HPDE6-E6E7 (cell line): ENCODE measurements around the gene COL27A1.
"Not testable (repeated sequence)": the region's sequence is repeated elsewhere in the genome, so short reads cannot be mapped to it uniquely, and the experiment has no call there.

ENCODE experiments used
- DNase-seq: peaks from one replicate; pipeline ENCODE4 v3.0.0; 2011; ENCODE audit warnings: missing footprints; ENCODE audit errors: extremely low spot score

COL27A1 gene

DNA sequence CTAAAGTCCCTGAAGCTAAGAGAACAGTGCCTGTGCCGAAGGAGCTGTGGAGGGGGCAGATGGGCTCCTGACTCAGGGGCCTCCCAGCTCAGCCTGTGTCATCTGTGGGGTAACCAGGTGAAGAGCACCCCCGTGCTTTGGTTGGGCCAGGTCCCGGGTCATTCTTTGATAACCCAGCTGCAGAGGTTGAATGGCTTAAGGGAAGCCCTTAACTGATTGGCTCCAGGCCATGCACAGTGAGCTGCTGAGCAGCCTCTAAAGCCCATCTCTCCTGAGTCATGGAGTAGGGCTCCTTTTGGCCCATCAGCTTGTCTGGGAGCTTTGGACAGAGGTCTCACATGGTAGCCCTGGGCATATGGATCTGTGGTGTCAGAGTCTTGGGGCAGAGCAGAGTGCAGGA lies 28.7 kb downstream of the COL27A1 start:
- DNase-seq: no peak

DNA sequence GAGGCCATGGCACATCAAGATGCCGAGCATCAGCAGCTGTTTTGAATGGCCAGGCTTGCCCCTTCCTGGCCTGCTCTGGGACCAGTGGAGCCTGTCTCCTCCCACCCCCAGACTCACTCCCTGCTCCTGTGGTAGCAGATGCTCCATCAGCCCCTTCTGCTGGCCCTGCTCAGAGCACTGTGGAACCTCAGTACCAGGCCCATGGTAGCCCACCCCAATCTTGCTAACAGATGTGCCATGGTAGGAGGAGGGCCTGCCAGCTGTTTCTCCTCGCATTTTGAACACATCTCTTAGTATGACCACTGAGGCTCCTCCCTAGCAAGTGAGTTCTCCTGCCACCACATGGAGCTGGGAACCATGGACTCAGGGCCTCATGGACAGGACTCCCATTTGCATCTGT lies 29.5 kb downstream of the COL27A1 start:
- no peak for DNase-seq

DNA sequence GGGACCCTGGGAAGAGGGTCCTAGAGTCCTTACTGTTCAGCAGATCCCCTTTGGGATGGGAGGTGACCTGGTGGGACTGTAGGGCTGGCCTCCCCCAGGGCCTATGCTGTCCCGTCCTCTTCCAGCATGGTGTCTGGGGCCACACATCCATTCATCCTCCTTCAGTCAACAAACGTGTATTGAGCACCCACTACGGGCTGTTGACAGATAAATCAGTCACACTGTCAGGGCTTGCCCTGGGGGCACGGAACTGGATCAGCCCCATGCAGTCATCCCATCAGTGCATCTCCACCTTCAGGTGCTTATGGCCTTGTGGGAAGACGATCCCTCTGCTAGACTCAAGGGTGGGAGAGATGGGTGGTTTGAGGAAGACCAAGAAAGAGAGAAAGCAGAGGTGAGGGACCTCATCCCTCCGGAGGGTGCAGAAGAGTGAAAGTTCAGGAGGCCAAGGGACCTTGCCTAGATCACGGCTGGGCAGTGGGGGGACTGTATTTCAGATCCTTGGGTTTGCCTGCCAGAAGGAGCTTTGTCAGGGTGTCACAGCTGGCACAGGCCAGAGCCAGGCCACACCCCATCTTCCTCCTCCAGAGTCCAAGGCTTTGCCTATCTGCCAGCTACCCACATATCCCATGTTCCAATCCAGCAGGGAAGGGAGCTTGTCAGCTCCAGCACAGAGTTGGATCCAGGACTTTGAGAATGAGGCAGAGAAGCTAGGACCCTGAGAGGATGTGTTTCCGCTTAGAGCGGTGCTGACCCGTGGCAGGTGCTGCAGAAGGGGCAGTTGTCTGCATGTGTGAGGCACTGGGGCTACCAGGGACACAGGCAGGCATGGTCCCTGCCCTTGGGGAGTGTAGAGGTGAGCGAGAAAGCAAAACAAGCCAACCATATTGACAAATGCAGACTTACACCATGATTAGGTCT lies 30.5 kb downstream of the COL27A1 start:
- DNase-seq: no peak

DNA sequence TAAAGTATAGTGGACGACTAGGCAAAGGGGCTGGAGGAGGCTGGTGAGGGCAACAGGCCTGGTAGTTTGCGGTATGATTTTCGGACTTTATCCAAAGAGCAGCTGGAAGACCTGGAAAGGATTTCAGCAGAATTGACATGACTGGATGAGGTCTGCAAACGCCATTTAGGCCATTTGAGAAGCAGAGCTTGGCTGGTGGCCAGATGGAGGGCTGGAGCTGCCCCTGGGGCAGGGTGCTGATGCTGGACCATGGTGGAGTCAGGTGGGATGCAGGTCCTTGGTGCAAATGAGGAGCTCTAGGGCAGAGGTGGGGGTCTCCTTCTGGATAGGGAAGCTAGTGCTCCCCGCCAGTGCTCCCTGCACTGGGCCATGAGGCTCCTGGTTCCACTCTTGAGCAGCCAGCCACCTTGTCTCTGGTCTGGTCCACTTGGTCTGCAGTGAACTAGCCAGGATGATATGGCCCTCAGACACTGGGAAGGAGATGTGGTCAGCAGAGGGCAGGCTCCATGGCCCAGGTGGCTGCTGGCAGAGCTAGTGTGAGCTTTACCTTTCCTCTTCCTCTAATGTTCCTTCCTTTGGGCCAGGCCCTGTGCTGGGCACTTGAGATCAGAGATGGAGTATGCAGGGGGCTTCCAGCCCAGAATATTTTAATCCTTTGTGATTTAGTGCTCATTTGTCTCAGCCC lies 31.4 kb downstream of the COL27A1 start:
- DNase-seq: no peak

DNA sequence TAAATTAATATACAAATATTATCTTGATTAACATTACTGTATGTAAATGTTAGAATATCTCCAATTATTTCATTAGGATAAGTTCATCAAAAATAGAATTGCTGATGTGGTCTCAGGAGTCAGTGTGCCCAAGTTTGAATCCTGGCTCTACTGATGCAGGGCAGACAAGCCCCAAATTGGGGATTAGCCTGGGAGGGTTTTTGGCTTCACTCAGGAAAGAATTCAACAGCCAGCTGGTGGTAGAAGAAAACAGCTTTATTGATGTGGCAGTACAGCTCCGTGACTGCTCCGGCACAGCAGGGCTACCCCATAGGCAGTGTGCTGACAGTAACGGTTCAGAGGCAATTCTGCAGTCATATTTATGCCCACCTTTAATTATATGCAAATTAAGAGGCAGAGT lies 32.5 kb downstream of the COL27A1 start:
- no peak for DNase-seq

DNA sequence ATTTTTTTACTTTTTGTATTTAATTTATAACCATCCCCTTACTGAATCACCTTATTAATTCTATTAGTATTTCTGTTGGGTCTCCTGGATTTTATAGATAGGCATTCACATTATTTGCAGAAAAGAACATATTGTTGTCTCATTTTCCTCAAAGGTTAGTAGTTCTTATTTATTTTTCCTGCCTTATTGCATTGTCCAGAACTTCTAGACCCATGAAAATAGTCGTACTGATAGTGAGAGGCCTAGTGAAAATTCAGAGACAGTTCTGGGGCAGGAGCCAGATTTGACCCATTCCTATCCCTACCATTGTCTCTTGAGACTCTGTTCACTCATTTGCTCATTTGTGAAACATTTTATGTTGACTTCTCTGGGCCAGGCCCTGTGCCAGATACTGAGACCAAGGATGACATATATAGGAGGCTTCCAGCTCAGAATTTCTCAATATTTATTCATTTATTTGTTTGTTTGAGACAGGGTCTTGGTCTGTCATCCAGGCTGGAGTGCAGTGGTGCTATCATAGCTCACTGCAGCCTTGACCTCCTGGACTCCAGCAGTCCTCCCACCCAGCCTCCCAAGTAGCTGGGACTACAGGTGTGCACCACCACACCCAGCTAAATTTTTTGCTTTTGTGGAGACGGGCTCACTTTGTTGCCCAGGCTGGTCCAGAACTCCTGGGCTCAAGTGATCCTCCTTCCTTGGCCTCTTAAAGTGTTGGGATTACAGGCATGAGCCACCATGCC lies 34.7 kb downstream of the COL27A1 start:
- DNase-seq: no peak

DNA sequence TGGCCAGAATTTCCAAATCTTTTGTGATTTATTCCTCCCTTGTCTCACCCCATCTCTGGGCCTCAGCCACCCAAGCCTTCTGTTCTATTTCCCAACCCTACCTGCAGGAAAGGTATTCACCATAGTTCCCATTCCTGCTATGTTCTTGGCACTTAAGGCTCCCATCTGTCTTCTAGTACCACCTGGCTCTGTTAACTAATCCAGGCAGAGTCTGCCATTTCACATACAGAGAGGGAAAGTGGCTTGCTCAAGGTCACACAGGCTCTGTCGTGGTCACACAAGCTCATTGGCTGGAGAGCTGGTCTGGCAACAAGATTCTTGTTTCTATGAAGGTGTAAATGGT lies 35.2 kb downstream of the COL27A1 start:
- DNase-seq: no peak

DNA sequence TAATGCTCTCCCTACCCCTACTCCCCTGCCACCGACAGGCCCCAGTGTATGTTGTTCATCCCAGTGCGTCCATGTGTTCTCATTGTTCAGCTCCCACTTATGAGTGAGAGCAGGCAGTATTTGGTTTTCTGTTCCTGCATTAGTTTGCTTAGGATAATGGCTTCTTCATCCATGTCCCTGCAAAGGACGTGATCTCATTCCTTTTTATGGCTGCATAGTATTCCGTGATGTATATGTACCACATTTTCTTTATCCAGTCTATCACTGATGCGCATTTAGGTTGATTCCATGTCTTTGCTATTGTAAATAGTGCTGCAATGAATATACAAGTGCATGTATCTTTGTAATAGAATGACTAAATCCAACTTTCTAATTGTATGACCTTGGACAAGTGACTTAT lies 36.1 kb downstream of the COL27A1 start:
- DNase-seq: not testable (repeated sequence)

DNA sequence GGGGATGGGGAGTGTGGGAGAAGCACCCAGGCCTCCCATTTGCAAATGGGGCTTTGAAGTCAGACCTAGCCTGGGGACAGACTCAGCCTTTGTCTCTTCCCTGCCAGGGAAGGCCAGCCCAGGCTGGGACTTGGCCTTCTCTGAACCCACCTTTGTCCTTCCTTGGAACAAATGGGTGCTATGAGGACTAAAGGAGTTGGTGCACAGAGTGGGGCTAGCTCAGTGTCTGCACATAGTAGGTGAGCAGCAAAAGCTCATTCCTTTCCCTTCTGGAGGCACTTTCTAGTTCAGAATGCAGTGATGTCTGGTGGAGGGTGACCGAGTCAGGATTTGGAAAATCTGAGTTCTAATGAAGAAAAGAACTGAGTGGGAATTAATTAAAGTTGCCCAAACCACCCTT lies 37.2 kb downstream of the COL27A1 start:
- no peak for DNase-seq

DNA sequence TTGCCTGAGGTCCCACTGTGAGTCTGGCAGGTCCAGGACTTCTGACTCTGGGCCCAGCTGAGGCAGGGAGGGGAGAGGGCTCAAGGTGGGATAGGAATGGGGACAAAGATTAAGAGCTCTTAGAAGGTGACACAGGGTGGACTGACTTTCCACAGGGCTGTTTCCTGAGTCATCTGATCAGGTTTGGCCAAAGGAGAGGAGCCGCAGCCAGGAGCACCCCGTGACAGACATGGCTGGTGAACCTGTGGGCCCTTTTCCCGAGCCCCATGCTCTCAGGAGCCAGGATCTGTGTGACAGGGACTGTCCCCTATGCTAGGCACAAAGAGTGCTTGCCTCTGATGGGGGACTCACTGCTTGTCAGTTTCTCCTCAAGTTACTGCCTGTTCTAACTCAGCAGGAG lies 37.8 kb downstream of the COL27A1 start:
- DNase-seq: no peak

DNA sequence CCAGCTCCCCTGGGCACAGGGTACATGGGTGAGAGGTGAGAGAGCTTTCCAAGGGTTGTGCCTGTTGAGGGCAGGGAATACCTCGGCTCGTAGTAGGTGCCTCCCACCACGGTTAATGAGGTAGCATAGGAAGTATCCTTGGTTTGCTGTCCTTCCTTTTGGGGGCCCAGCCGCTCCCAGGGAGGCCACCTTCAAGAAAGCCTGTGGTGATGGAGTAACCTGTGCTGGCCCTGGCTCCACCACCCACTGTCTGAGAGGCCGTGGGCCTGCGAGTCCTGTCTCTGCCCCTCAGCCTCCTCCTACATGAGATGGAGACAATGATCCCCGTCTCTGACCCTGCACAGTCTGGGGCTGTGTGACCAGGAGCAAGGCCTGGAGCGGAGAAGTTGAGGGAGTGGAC lies 40.8 kb downstream of the COL27A1 start:
- DNase-seq: no peak

DNA sequence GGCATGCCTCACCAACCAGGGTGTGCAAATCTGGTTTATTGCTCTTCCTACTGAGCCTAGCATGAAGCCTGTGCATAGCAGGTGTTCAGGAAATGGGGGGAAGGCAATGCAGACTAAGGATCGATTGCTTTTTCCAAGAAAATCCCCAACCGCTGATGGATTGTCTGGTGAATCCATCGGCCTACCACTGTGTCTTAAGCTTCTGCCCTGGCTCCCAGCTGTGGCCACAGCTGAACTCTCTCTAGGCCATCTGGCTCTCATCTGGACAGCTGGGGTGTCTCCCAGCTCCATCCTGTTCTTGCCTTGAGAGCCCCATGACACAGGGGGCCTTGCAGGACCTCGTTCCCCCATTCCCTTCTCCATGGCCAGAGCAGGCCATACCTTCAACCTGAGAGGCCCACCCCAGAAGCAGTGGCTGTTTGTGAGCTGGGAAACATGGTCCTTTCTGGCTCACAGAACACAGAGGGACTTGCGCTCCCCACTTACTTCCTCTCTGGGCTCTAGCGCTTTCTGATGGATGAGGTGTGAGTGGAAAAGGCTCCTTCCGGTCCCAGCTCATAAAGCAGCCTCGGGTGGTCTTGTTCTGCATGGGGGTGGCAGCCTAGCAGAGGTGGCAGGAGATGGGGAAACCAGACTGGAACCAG lies 41.8 kb downstream of the COL27A1 start:
- DNase-seq: no peak

DNA sequence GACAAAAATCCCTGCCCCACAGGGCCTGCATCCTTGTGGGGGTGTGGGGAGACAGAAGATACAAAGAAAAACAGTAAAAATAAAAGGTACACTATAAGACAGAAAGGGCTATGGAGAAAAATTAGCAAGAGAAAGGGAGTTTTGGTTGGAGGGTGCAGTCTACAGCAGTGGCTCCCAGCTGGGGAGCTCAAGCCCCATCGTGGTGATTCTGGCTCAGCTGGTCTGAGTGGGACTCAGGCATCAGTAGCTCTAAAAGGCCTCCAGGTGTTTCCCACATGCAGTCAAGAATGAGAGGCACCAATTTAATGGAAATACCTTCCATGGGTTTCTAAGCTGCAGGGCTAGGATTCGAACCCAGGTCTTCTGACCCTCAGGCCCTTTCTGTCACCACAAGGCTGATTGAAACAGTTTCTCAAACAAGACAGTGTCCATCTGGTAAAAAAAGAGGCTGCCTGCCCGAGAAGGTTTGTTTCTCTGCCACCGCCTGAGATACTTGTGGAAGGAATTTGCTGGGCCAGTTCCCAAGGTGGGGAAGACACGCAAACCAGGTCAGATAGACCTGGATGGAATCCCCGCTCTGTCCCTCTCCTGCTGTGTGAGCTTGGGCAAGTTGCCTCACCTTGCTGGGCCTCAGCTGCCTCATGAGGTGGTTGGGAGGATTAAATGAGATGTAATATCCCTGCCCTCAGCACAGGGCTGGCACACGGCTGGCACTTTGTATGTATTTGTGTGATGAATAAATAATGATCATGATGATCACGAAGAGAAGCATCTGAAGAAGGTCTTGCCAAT lies 43.1 kb downstream of the COL27A1 start:
- DNase-seq: no peak

DNA sequence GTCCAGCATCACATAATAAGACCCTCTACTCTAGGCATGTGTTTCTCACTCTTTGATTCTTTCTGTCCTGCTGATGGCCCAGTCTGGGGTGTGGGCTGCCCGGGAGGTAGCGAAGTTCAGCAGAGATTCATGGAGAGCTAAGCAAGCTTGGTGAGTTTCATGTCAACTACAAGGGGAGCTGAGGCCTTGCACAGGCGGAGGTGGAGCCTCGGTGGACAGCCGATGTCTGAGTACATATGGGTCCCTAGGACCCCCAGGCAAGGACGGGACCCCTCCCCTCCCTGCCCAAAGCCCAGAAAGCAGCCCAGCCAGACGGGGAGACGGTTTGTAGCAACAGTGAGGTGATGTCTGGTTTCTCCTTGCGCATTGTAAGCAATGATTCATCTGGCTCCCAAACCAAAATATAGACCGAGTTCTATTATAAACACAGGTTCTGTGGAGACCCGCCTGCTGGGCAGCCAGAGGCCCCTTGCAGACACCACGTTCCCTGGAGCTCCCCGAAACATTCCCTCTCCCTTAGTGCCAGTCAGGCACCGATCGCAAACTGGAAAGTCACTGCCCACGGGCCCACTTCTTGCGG lies 45.5 kb downstream of the COL27A1 start:
- no peak for DNase-seq

DNA sequence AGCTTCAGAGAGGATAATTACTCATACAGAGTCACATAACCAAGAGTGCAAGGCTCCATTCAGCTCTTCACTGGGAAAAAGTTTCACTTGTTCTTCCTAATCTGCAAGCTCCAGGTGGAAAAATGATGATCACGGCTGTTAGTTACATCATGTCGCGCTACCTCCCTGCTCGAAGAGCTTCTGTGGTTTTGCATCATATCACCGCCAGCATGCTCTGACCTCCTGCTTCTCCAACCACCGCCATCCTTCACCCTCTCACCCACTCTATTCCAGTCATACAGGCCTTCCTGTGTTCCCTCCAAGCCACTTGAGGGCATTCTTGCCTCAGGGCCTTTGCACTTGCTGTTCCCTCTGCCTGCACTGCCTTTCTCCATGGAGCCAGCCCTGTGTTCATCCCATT lies 47.1 kb downstream of the COL27A1 start:
- no peak for DNase-seq

DNA sequence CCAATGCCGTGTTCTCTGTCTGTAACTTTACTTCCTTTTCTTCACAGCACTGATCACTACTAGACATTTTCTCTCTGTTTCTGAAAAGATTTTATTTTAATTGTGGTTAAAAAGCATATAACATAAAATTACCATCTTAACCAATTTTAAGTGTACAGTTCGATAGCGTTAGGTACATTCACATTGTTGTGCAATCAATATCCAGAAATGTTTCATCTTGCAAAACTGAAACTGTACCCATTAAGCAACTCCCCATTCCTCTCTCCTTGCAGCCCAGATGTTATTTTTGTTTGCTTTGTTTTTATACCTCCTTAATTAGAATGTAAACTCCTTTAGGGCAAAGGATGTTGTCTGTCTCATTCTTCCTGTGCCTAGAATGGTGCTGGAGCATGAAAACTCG lies 47.5 kb downstream of the COL27A1 start:
- no peak for DNase-seq

DNA sequence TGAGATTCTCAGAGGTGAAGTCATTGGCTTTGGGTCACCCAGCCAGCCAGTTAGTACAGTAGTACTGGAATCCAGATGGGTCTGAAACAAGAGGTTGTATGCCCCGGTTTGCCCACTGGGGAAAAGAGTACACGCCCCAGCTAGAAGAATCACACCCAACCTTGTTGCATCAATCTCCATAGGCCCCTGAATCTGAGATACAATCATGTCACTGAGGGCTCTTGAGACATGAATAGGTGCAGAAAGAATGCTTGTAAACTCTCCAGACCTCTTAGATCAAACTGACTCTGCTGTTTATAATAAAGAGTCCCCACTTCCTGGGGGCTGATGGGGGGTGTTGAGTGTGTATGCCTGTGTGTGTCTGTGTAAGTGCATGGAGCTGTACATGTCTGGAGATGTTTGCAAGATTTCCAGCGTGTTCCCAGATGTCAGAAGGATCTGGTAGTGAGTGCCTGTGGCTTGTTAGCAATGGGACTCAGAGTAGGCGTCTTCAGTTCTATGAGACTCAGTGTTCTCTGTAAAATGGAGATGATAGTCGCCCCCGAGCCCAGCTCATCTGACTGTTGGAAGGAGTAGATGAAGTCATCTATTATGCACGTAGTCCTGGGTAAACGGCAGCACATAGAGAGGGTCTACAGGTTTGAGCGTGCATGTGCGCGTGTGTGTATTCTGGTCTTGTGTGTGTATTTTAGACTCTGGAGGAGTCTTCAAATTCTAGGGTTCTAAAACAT lies 48.2 kb downstream of the COL27A1 start:
- DNase-seq: no peak

DNA sequence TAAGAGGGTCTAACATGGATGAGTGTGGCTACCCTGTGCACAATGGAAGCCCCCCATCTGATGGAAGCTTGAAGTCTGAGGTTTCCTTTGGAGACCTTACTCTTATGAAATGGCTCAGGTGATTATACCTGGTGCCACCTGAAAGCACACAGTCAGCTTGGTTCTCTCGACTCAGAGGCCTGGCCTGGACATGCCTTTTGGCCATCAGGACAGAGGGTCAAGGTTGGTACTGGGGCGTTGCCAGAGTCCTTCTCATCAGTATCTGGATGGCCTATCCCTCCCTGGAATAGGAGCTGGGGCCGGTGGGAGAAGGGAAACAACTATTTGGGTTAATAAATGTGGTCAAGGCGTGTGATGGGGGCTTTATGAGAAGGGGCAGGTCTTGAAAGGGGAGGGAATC lies 48.9 kb downstream of the COL27A1 start:
- DNase-seq: no peak

DNA sequence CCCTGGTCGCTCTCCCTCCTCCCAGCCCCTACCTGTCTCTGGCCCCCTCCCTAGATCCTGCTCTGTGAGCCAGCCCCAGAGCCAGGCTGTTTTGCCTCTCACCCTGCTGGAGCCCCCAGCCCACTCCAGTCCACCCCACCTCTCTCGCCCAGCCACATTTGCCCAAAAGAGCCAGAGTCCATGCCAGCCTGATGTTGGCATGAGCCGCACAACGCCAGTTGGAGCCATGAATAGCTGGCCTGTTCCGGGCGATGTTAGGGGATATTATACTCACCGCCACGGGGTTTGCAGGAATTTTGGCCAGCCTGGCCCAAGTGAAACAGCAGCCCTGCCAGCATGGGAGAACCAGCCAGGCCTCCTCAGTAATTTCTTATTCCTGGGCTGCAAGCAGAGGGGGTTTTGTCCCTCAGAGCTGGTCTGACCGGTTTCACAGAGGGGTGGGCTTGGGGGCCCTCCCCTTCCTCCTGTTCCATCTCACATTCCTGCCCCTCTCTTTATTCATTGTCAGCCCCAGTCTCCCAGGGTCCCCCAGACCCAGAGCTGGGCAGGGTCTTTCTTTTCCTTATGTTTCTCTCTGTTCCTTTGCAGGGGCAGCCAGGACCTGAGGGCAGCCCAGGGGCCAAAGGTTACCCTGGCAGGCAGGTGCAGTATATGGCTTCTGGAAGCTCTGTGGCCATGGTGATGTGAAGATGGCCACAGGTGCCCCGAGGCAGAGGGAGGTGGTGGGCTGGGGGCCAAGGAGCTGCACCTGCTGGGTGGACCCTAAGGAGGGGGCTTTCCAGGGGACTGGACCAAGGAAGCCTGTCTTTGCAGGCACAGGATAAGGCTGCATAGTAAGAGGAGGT lies 50.1 kb downstream of the COL27A1 start:
- DNase-seq: no peak
